ENCODE measurements around the gene MAPK1. TPM values are rescaled to one million over a fixed set of nuclear protein-coding genes. Genes with fewer than 3 reads are reported as not detected.
"Not testable (repeated sequence)": the region's sequence is repeated elsewhere in the genome, so short reads cannot be mapped to it uniquely, and the experiment has no call there.

The MAPK1 gene
- total and polyA plus RNA-seq, 7 experiments from 2014 or later: 58.3 to 120 (median 97.0) TPM

DNA sequence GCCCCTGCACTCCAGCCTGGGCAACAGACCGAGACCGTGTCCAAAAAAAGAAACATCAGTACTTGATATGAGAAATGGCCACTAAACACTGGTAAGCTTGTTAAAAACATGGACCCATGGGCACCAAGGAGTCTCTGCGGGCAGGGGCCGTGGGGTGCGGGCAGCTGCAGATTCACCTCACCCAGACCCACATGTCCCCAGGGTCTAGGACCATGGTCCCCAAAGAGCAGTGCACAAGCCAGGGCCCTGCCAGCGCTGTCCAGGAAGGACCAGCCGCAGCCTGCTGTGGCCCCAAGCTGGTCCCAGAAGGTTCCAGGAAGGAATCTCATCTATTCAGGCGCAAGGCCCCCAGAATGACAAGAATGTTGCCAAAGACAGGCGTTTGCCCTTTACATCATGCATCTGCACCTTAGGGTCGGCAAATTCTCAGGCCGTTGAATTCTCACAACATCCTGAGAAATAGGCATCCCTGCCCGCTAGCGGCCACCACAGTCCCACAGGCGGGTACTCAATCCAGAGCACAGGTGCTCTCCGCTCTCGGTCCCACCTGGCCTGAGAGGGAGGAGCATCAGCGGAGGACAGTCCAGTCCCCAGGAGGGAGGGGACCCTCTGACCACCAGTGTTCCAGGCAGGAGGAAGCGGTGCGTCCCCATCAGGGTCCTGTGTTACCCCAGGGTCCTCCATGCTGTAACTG lies 141.3 kb downstream of the MAPK1 start:
- H3K4me3 ChIP-seq (ENCODE audit: low read length): no peak overlapping the region
- H3K9me3 Mint-ChIP-seq: no peaks in the 10 kb centered on the region
- H3K27me3 ChIP-seq (ENCODE audit: control insufficient read depth in 2 of 2, insufficient read depth in 2 of 2, low read length in 2 of 2): no peaks in the 10 kb centered on the region
- H3K4me1 ChIP-seq (ENCODE audit: control insufficient read depth in 2 of 2, insufficient read depth in 2 of 2, low read length in 2 of 2): peaks cover 0 to 11% of the 10 kb centered on the region in 2 donors
- DNase-seq: no peak
- H3K27ac ChIP-seq (ENCODE audit: low read depth, low read length): no peak overlapping the region
- H3K4me3 Mint-ChIP-seq: no peak overlapping the region
- intact Hi-C loops (cut with micrococcal nuclease): loop anchor here in 1 of 2 donors (2.0 kb wide), 1 partner anchor 13 kb away; no protein-coding TSS in a partner anchor
- peaks cover 3 to 9% (median 6%) of the 10 kb centered on the region in 7 donors for H3K4me1 Mint-ChIP-seq
- no peak overlapping the region for H3K27ac Mint-ChIP-seq
- no peaks in the 10 kb centered on the region for H3K27me3 Mint-ChIP-seq
- H3K36me3 ChIP-seq (ENCODE audit: control insufficient read depth in 2 of 3, insufficient read depth in 3 of 3, low read length in 3 of 3): no peaks in the 10 kb centered on the region
- H3K9me3 ChIP-seq (ENCODE audit: control insufficient read depth in 2 of 3, low read length in 3 of 3): no peaks in the 10 kb centered on the region
- H3K36me3 Mint-ChIP-seq: no peaks in the 10 kb centered on the region
- peak; percentile 24 for ATAC-seq
- CTCF ChIA-PET: no interaction called here
- POLR2A ChIA-PET: no interaction called here

GRCh38 chr22:21724496-21724895 lies 142.9 kb downstream of the MAPK1 start:
- H3K9me3 ChIP-seq (ENCODE audit: control insufficient read depth in 2 of 3, low read length in 3 of 3); DNase-seq; ATAC-seq; H3K27ac ChIP-seq (ENCODE audit: low read depth, low read length); H3K27ac Mint-ChIP-seq; H3K36me3 Mint-ChIP-seq; H3K4me1 Mint-ChIP-seq; H3K27me3 Mint-ChIP-seq; H3K9me3 Mint-ChIP-seq; H3K4me3 ChIP-seq (ENCODE audit: low read length); H3K36me3 ChIP-seq (ENCODE audit: control insufficient read depth in 2 of 3, insufficient read depth in 3 of 3, low read length in 3 of 3); intact Hi-C loops (cut with micrococcal nuclease); H3K4me3 Mint-ChIP-seq; H3K27me3 ChIP-seq (ENCODE audit: control insufficient read depth in 2 of 2, insufficient read depth in 2 of 2, low read length in 2 of 2); POLR2A ChIA-PET; CTCF ChIA-PET: not testable (repeated sequence)
- H3K4me1 ChIP-seq (ENCODE audit: control insufficient read depth in 2 of 2, insufficient read depth in 2 of 2, low read length in 2 of 2): peaks cover 0 to 11% of the 10 kb centered on the region in 2 donors

DNA sequence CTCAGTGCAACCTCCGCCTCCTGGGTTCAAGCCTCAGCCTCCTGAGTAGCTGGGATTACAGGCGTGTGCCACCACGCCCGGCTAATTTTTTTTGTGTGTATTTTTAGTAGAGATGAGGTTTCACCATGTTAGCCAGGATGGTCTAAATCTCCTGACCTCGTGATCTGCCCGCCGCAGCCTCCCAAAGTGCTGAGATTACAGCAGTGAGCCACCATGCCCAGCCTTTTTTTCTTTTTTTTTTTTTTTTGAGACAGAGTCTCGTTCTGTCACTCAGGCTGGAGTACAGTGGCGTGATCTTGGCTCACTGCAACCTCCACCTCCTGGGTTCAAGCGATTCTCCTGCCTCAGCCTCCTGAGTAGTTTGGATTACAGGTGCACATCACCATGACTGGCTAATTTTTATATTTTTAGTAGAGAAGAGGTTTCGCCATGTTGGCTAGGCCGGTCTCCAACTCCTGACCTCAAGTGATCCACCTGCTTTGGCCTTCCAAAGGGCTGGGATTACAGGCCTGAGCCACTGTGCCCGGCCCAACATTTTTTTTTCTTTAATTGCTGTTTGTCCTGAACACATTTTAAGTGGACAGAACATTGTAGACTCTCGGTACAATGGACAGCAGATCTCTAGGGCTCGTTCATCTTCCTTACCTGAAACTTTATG lies 146.1 kb downstream of the MAPK1 start:
- H3K36me3 Mint-ChIP-seq; CTCF ChIA-PET; H3K27me3 Mint-ChIP-seq; H3K9me3 ChIP-seq (ENCODE audit: control insufficient read depth in 2 of 3, low read length in 3 of 3); H3K36me3 ChIP-seq (ENCODE audit: control insufficient read depth in 2 of 3, insufficient read depth in 3 of 3, low read length in 3 of 3); POLR2A ChIA-PET; H3K9me3 Mint-ChIP-seq; H3K4me3 Mint-ChIP-seq; H3K27ac ChIP-seq (ENCODE audit: low read depth, low read length); H3K4me1 Mint-ChIP-seq; intact Hi-C loops (cut with micrococcal nuclease); DNase-seq; H3K4me3 ChIP-seq (ENCODE audit: low read length); ATAC-seq; H3K27me3 ChIP-seq (ENCODE audit: control insufficient read depth in 2 of 2, insufficient read depth in 2 of 2, low read length in 2 of 2); H3K4me1 ChIP-seq (ENCODE audit: control insufficient read depth in 2 of 2, insufficient read depth in 2 of 2, low read length in 2 of 2): not testable (repeated sequence)
- peak overlapping the region in 1 of 9 donors; percentile 31 for H3K27ac Mint-ChIP-seq

GRCh38 chr22:21720191-21720859 lies 147.1 kb downstream of the MAPK1 start:
- ATAC-seq; H3K36me3 ChIP-seq (ENCODE audit: control insufficient read depth in 2 of 3, insufficient read depth in 3 of 3, low read length in 3 of 3); H3K27ac ChIP-seq (ENCODE audit: low read depth, low read length); H3K9me3 ChIP-seq (ENCODE audit: control insufficient read depth in 2 of 3, low read length in 3 of 3); H3K4me1 ChIP-seq (ENCODE audit: control insufficient read depth in 2 of 2, insufficient read depth in 2 of 2, low read length in 2 of 2); H3K36me3 Mint-ChIP-seq; H3K4me3 ChIP-seq (ENCODE audit: low read length); H3K4me1 Mint-ChIP-seq; H3K9me3 Mint-ChIP-seq; DNase-seq; POLR2A ChIA-PET; H3K27me3 Mint-ChIP-seq; H3K4me3 Mint-ChIP-seq; H3K27me3 ChIP-seq (ENCODE audit: control insufficient read depth in 2 of 2, insufficient read depth in 2 of 2, low read length in 2 of 2); H3K27ac Mint-ChIP-seq; intact Hi-C loops (cut with micrococcal nuclease): not testable (repeated sequence)
- CTCF ChIA-PET: interaction anchor here (0.6 kb wide), 1 partner anchor 12 kb away, joined by 3 read pairs; no protein-coding TSS in a partner anchor

GRCh38 chr22:21719024-21719423 lies 148.4 kb downstream of the MAPK1 start:
- no peaks in the 10 kb centered on the region for H3K36me3 Mint-ChIP-seq
- Histone ChIP-seq H3K9me3 (ENCODE audit: control insufficient read depth in 2 of 3, low read length in 3 of 3) (no peaks in the 10 kb centered on the region), H3K4me3 (ENCODE audit: low read length) (no peak overlapping the region), H3K27me3 (ENCODE audit: control insufficient read depth in 2 of 2, insufficient read depth in 2 of 2, low read length in 2 of 2) (no peaks in the 10 kb centered on the region), H3K36me3 (ENCODE audit: control insufficient read depth in 2 of 3, insufficient read depth in 3 of 3, low read length in 3 of 3) (no peaks in the 10 kb centered on the region), H3K27ac (ENCODE audit: low read depth, low read length) (no peak overlapping the region), H3K4me1 (ENCODE audit: control insufficient read depth in 2 of 2, insufficient read depth in 2 of 2, low read length in 2 of 2) (no peaks in the 10 kb centered on the region)
- intact Hi-C loops (cut with micrococcal nuclease): loop anchor here in 1 of 2 donors (10.0 kb wide), 1 partner anchor 46 kb away; no protein-coding TSS in a partner anchor
- H3K27ac Mint-ChIP-seq: peak overlapping the region in 1 of 9 donors; percentile 6
- CTCF ChIA-PET: interaction anchor here (0.6 to 1.7 kb wide), 4 partner anchors 11 to 263 kb away, joined by 3 to 5 read pairs (median 3); partner anchors contain the start of gene YPEL1
- POLR2A ChIA-PET: no interaction called here
- peaks cover 0 to 2% (median 0%) of the 10 kb centered on the region in 5 donors for H3K27me3 Mint-ChIP-seq
- ATAC-seq (no peak), DNase-seq (no peak)
- H3K9me3 Mint-ChIP-seq: no peaks in the 10 kb centered on the region
- peaks cover 0 to 2% (median 0%) of the 10 kb centered on the region in 7 donors for H3K4me1 Mint-ChIP-seq
- H3K4me3 Mint-ChIP-seq: no peak overlapping the region

DNA sequence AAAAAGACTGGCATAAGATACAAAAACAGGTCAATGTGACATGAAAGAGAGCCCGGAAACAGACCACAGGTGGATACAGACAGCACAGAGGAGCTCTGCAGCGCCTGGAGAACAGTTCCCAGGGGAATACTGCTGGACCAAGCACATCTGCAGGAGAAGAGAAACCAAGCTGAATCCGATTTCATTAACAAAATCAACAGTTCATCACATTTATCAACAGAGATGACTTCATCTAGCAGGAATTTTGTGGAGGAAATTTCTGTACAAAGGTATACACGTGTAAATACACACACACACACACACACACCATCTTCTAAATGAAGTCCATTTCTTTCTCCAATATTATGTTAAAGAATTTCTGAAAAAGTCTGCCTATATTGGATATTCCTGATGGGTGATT lies 148.9 kb downstream of the MAPK1 start:
- H3K9me3 ChIP-seq (ENCODE audit: control insufficient read depth in 2 of 3, low read length in 3 of 3): no peaks in the 10 kb centered on the region
- ChIA-PET CTCF (interaction anchor here (0.6 to 1.7 kb wide), 2 partner anchors 96 to 219 kb away, joined by 3 read pairs; no protein-coding TSS in a partner anchor), POLR2A (no interaction called here)
- Mint-ChIP-seq H3K27ac (no peak overlapping the region), H3K9me3 (no peaks in the 10 kb centered on the region), H3K27me3 (peaks cover 0 to 2% (median 0%) of the 10 kb centered on the region in 5 donors), H3K4me3 (no peak overlapping the region), H3K36me3 (no peaks in the 10 kb centered on the region), H3K4me1 (peaks cover 0 to 1% (median under 1%) of the 10 kb centered on the region in 7 donors)
- DNase-seq: no peak
- H3K4me3 ChIP-seq (ENCODE audit: low read length): no peak overlapping the region
- no peaks in the 10 kb centered on the region for H3K27me3 ChIP-seq (ENCODE audit: control insufficient read depth in 2 of 2, insufficient read depth in 2 of 2, low read length in 2 of 2)
- H3K4me1 ChIP-seq (ENCODE audit: control insufficient read depth in 2 of 2, insufficient read depth in 2 of 2, low read length in 2 of 2): peaks cover 0 to under 1% of the 10 kb centered on the region in 2 donors
- ATAC-seq: no peak
- no peak overlapping the region for H3K27ac ChIP-seq (ENCODE audit: low read depth, low read length)
- intact Hi-C loops (cut with micrococcal nuclease): loop anchor here in 1 of 2 donors (10.0 kb wide), 1 partner anchor 46 kb away; no protein-coding TSS in a partner anchor
- H3K36me3 ChIP-seq (ENCODE audit: control insufficient read depth in 2 of 3, insufficient read depth in 3 of 3, low read length in 3 of 3): no peaks in the 10 kb centered on the region

All from naive thymus-derived CD4-positive, alpha-beta T cell (primary cell).